Right kidney (tissue), 9 donors: ENCODE measurements around the gene RASL10B.
"Not testable (repeated sequence)": the region's sequence is repeated elsewhere in the genome, so short reads cannot be mapped to it uniquely, and the experiment has no call there.

ENCODE experiments used
- DNase-seq: peaks from one replicate; pipeline ENCODE4 v3.0.0-alpha.2; 2016
- long read RNA-seq, 8 donors: transcript quantifications; one replicate each; lab custom pipeline, GENCODE V29; 2026

The RASL10B gene, protein sequence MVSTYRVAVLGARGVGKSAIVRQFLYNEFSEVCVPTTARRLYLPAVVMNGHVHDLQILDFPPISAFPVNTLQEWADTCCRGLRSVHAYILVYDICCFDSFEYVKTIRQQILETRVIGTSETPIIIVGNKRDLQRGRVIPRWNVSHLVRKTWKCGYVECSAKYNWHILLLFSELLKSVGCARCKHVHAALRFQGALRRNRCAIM
- long read RNA-seq, donor 1, partial matches to known transcripts: 0 of 4 reads
- long read RNA-seq, donor 1, other reads (novel, unspliced or antisense): 0 of 4 reads
- long read RNA-seq, donor 2, partial matches to known transcripts: 0 of 4 reads
- long read RNA-seq, donor 2, other reads (novel, unspliced or antisense): 0 of 4 reads
- long read RNA-seq, donor 3, partial matches to known transcripts: 0 of 1 reads
- long read RNA-seq, donor 3, other reads (novel, unspliced or antisense): 0 of 1 reads
- long read RNA-seq, donor 4, partial matches to known transcripts: 0 of 4 reads
- long read RNA-seq, donor 4, other reads (novel, unspliced or antisense): 0 of 4 reads
- long read RNA-seq, donor 5, transcript RASL10B-201 (4 exons, 3,205 nt): major isoform, 6 of 6 reads
- long read RNA-seq, donor 5, partial matches to known transcripts: 0 of 6 reads
- long read RNA-seq, donor 5, other reads (novel, unspliced or antisense): 0 of 6 reads
- long read RNA-seq, donor 6, partial matches to known transcripts: 5 of 8 reads
- long read RNA-seq, donor 6, other reads (novel, unspliced or antisense): 0 of 8 reads
- long read RNA-seq, donor 7: 0 reads
- long read RNA-seq, donor 8, transcript RASL10B-201 (4 exons, 3,205 nt): major isoform, 7 of 7 reads
- long read RNA-seq, donor 8, partial matches to known transcripts: 0 of 7 reads
- long read RNA-seq, donor 8, other reads (novel, unspliced or antisense): 0 of 7 reads

DNA sequence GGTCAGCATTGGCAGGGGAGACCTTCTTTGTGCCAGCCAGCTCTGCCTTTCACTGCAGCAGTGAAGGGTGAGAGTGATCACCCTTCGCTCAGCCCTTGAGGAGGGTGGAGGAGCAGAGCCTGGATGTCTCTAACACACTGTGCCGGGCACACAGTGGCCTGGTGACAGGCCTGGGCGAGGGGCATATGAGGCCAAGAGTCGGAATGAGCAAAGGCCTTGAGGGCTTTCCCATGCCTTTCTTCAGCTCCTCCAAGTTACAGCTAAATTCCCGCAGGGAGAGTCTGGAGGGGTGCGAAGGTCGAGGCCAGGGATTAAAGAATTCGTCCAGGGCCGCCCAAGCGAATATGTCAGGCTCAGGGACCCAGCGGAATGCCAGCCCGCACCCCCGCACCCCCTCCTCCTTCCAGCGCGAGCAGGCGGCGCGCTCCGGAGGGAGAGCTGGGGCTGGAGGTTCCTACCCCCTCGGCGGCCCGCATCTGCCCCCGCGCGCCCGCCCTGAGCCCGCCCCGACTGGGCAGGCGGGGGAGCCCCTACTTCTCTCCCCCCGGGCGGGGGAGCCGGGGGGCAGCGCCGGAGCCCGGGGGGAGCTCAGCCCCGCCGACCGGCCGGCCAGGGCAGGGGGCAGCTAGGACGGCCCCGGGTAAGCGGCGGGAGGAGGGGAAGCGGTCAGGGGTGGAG lies at the start of gene RASL10B:
RASL10B (plus strand) TSS at position 401 of the 678 bp plus-strand sequence. CDS start 3,546 bp downstream, outside the sequence.
- peak; percentile 59 for DNase-seq

DNA sequence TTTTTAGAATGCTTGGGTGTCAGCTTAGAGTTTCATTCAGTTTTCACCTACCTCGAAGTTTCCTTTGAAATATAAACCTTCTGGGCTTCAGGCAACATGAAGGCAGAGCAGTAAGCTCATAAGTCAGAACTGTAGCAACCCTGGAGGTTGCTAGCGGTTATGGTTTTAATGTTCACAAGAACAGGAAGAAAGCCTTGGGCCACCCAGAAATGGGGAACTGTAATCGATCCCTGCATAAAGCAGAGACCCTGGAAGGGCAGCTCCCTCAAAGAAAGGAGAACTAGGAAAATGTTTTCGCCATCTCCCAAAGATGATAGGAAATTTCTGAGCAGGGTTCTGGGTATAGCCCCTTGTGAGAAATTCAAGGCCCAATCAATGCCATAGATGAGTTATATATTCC lies 47.8 kb upstream of the RASL10B start:
- DNase-seq: no peak

DNA sequence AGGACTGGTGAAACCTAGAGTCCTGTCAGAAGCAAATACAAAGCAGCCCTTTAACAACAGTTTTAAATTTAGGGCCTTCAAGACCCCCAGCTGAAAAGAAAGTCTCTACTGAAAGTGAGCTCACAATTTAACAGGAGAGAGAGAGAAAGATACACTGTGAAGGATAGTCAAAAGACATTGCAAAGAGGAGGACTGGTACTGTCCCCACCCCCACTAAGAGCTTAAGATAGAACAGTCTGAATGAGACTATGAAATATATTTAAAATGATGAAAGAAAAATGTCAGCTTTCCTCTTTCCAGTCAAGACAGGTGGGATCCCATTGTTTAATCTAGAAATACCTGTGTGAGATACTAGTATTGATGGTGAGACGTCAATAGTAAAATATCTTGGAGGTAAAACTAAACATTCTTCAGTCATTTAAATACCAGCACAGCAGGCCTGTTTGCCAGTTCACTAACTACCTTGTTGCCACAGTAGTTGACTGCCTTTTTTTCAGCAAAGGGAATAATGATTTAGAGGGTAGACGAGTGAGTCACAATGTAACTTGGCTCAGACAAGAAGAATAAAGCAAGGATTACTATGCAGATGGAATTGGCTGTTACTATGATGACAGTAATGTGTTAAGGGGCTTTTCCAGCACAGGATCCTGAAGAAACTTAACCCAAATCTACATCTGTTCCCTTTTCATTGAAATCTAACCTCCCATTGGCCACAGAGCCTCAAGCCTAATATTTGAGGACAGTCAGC lies 47.2 kb upstream of the RASL10B start:
- DNase-seq: no peak

DNA sequence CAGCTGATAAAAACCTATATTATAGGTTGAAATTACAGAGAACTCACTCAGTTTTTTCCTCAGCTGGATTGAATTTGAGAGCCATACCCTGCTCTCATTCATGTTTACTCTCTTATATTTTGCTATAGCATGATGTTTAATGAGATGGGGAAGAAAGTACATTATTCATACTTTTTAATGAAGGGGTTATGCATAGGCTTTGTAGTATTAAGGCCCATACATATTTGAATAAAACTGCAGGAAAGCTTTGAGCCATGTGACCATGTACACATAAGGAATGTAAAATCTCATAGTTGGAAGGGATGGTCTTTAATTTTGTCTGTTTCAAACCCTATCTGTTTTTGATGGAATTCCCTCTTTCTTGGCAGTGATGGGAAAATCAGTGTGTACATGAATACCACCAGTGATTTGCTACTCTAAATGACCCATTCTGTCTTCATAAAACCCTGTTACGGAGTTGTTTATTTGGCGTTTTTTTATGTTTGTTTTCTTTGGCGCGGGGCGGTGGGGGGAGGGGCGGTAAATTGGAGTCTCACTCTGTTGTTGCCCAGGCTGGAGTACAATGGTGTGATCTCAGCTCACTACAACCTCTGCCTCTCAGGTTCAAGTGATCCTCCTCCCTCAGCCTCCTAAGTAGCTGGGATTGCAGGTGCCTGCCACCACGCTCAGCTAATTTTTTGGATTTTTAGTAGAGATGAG lies 38.8 kb upstream of the RASL10B start:
- DNase-seq: no peak

DNA sequence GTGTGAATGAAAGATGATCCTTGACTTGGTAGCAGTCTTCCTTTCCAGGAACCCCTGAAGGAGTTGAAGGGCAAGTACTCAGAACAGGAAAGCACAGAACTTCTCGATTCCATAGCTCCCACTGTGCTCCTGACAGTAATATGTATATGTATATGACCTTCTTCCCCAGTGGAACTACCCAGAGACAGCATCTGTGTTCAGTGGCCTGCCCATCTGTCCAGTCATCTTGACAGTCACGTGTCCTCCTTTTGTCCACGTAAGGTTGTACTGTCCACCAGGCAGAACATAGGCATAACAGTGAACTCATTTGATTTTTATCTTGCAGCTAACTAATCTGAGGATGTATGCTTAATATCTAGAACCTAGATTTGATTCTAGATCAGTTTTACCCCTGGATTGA lies 37.8 kb upstream of the RASL10B start:
- DNase-seq: no peak

DNA sequence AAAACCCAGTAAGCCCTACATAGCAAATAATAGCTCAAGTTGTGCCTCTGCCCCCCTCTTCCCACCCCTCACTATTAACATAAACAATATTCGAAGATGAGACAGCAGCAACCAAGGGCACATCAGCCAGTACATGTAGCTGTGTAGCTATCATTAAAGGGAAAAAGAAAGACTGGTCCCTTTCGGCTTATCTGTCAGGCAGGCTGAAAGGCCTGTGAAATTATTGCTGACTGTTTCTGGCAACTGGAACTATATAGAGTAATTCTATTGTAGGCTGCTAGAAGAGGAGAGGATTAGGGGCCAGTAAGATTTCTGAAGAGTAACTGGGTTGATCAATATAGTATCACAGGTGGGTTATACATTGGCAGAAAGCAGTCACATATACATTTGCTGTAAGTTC lies 36.5 kb upstream of the RASL10B start:
- no peak for DNase-seq

DNA sequence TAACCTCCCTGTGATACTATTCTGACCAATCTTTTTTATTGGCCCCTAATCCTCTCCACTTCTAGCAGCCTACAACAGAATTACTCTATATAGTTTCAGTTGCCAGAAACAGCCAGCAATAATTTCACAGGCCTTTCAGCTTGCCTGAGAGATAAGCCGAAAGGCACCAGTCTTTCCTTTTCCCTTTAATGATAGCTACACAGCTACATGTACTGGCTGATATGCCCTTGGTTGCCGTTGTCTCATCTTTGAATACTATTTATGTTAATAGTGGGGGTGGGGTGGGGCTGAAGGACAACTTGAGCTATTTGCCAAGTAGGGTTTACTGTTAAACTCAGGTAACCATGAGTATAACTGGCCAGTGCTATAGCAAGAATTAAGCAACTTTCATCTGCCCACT lies 35.8 kb upstream of the RASL10B start:
- DNase-seq: no peak

DNA sequence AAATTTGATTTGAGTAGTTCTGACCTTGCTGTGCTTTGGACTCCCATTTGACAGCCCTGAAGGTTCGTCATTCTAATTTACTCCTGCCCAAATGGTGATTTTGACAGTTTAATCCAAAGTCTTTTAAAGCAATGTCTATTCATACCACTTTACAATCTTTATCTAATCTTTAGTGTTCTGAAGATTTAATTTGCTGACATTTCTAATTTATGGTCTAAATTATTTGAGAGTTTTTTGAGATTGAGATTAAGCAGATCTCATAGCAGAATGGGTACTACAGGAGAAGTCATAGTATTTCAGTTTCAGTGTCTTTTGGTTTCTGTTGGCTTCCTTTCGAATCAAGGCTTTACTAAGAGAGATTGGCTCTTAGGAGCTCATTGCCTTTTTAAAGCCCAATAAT lies 32.6 kb upstream of the RASL10B start:
- DNase-seq: no peak

DNA sequence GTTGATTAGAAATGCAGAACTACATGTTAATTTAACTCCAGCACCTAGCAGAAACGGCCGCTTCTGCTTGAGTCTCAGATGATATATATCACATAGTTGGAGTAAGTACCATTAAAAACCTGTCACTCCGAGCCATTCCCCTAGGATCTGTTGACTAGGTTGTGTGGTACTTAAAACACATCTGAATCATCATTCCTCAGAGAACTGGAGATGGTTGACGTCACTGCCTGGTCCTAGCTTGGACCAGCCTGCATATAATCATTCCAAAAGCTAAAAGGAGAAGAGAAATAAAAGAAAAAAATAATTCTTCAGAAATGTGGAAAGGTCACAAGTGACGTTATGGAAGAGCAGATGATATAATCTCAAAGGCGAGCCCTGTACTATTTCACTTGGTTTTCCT lies 31.3 kb upstream of the RASL10B start:
- no peak for DNase-seq

DNA sequence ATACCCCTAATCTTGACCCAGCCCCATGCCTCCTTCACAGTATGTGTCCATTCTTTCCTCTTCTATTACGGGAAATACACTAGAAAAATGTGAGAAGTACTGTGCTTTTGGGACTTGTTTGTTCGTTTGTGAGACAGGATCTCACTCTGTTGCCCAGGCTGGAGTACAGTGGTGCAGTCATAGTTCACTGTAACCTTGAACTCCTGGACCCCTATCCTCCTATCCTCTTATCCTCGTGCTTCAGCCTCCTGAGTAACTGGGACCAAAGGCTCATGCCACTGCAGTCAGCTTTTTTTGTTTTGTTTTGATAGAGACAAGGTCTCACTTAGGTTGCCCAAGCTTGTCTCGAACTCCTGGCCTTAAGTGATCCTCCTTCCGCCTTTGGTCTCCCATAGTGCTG lies 29.9 kb upstream of the RASL10B start:
- DNase-seq: no peak

DNA sequence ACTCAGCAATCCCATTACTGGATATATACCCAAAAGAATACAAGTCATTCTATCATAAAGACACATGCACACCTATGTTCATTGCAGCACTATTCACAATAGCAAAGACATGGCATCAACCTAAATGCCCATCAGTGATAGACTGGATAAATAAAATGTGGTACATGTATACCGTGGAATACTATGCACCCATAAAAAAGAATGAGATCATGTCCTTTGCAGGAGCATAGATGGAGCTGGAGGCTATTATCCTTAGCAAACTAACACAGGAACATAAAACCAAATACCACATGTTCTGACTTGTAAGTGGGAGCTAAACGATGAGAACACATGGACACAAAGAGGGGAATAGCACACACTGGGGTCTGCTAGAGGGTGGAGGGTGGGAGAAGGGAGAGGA lies 28.1 kb upstream of the RASL10B start:
- DNase-seq: not testable (repeated sequence)

DNA sequence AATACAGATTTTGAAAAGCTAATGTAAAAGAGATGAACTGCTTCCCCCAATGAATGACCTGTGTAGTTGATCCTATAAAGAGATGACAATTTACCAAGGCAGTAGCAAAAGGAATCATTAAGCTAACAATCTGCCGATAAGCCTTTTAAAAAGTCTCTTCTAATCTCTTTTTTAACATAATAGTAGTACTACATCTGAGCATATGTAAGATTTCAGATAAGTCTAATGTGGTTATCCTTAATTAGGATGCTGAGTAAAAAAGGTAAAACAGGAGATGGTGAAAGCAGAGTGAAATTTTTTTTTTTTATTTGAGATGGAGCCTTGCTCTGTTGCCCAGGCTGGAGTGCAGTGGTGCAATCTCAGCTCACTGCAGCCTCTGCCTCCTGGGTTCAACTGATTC lies 26.2 kb upstream of the RASL10B start:
- no peak for DNase-seq

DNA sequence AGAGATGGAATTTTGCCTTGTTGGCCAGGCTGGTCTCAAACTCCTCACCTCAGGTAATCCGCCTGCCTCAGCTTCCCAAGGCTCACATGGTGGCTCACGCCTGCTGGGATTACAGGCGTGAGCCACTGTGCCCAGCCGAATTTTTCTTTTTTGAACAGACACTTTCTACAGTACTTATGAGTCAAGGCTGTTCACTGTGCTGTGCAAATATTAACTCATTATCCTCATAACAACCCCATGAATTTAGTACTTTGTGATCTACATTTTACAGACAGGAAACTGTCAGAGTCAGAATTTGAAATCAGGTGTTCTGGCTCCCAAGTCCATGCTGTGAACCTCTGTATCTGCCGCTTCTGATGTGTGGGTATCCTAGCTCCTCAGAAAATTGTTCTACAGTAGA lies 25.7 kb upstream of the RASL10B start:
- DNase-seq: no peak

DNA sequence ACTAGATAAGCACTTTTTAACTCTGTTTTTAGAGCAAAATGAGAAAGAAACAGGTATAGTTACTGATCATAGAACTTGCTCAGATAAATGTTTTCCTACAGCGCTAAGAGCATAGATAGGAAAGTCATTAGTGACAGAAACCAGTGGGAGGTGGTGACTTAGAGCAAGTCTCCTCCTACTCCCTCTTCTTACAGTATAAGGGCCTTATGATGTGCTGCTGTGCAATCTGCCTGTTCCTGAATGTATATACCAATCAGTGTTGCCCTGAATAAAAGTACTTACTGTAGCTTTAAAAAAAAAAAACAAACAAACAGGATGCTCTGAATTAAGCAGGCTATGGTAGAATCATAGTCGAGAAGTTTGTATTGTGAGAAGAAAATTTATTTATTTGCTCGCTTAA lies 23.3 kb upstream of the RASL10B start:
- no peak for DNase-seq

DNA sequence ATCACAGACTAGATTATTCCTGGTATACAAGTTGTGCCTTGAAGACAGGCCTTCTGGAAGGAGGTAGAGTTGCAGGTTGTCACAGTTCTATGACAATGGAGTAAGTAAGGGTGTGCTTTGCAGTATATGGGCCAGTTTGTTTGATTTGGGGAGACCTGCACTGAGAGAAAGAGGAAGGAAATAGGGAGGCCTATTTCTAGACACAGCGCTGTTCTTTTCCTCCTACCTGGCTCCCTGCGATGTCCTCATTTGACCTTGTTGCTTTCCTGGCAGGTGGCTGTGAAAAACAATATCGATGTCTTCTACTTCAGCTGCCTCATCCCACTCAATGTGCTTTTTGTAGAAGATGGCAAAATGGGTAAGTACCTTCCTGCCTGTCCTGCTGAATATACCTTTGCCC lies 22.5 kb upstream of the RASL10B start:
- DNase-seq: no peak

DNA sequence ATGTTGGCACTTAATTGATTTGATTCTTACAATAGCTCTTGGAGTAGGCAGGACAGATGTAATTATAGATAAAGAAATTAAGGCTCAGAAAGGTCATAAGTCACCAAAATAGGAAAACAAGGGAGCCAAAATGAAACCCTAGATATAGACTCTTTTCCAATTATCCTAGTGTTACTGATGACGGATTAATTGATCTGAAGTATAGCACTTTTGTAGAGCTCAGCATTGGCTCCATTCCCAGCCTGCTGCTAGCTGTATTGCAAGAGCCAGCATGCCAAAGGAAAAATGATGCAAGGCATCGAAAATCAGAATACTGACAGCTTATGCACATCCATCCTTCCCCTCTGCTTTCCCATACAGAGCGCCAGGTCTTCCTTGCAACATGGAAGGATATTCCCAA lies 21.6 kb upstream of the RASL10B start:
- no peak for DNase-seq

DNA sequence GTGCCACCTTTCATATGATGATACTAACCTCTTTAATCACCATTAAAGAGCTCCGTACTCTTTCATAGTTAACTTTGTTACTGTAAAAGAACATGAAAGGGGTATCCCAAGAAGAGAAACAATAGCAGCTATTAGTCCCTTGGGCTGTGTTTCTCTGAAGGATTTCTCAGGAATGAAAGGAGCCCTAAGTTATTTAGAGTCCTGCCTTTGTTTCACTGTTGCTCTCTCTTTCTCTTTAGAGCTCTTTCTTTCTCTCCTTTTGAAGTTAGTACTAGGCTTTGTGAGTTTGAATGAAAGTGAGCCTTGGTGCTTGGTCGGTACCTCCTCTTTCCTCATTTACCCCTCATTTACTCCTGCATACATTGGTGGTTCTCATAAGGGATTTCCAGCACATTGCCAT lies 20.5 kb upstream of the RASL10B start:
- DNase-seq: no peak

DNA sequence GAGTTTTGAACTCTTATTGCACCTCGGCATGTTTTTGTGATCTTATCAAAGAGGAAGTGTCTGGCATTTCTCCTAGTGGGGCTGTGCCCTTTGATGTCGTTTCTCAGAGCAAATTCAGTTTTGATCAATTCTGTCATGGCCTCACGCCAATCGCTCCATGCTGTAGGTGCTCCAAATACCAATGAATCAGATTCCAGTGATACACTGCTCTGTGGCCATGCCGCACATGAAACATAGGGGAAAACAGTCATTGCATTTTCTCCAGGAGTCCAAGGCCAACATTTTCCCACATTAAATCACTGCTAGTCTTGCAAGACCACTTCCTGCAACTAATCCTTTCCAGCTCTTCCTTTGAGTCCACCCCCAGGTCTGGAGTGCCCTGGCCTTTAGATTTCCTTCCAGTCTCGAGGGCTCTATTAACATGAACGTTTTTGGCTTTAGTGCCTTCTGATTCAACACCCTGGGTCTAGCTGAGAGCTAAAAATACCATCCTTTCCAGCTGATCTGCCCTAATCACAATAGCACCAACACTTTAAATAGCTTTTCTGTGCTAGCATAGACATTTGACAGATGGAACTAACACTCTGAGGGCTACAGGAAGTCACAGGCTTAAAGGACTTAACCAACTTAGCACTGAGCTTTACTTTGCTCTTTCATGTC lies 18.2 kb upstream of the RASL10B start:
- peak; percentile 31 for DNase-seq

DNA sequence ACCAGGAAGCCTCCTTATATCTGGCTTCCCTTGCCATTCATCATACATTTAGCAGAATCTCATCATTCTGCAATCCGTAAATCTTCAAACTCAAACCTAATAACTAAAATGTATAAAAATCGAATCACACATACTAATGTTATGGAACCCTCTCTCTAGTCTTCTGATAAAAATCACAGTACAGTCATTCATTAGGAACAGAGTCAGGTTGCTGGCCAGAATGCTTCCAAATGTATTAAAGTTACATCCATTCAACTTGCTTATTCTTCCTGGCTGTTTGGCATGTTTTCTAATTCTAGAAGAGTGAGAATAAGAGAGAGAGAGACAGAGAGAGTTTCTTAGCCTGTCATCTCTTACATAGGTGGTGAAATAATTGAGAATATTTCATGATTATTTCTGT lies 16.5 kb upstream of the RASL10B start:
- DNase-seq: no peak

DNA sequence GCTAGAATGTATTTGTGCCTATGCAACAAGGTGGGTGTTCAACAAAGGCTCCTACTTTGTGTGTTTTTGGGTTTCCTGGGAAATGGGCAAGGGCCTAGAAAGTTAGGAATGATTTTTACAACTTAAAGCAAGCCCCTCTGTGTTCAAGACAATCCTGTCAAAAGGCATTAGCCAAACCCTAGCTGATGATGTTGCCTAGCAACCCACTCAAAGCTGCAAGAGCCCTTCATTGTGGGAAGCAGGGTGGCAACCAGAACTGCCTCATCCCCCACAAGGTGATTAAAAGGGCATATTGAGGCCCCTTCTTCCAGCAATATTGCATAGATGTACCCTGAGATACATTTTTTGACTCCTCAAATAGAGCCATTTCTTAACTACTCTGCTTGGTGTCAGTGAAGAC lies 16.0 kb upstream of the RASL10B start:
- no peak for DNase-seq

DNA sequence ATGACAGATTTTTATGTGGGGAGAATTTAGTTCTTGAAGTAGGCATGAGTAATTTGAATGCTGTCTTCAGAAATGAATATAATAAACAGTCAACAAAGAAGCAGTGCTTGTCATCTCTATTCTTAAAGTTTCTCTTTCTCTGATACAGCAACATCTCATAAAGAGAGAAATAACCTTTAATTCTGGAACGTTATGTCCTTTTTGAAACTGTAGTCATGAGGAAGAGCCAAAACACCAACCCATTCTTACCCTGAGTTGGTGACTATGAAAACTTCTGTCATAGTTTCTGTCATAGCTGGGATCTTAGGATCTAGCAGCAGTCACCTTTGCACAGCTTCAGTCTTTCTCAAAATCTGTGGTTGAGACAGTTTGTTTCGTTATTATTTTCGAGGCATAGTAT lies 15.3 kb upstream of the RASL10B start:
- no peak for DNase-seq
